GM18526 (cell line): ENCODE data around the gene SEMA3D.

Experiments
- POLR2A ChIP-seq: IDR thresholded peaks from 3 replicates; pipeline ENCODE4 v1.6.1; 2011; ENCODE audit not compliant: insufficient read length; ENCODE audit errors: extremely low read depth

The SEMA3D gene

DNA sequence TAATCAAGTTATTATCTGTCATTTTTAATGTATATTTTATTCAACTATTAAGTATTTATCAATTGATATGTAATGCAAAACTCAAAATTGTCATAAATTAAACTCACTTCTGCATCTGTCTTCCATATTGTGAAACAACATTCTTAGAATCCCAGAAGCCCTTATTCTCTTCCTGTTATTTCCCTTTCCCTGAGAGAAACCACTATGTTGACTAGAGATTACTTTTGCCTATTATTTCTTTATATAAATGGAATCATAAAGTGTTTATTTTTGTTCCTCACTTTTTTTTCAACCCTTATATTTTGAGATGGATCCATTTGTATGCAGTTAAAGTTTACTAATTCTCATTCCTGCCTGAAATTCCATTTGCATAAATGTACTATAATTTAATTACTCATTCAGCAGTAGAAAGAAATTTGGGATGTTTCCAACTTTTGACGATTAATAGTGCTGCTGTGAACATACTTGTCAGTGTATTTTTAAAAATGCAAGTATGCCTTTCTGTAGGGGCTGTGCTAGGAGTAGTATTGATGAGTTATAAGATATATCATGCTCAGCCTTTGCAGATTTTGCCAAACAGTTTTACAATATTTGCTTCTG, 211.2 kb downstream of the SEMA3D start:
- TF ChIP-seq POLR2A, result no peak

- no peak for TF ChIP-seq POLR2A
Observed at GRCh38 chr7:84971360-84971759, 215.5 kb downstream of the SEMA3D start.

DNA sequence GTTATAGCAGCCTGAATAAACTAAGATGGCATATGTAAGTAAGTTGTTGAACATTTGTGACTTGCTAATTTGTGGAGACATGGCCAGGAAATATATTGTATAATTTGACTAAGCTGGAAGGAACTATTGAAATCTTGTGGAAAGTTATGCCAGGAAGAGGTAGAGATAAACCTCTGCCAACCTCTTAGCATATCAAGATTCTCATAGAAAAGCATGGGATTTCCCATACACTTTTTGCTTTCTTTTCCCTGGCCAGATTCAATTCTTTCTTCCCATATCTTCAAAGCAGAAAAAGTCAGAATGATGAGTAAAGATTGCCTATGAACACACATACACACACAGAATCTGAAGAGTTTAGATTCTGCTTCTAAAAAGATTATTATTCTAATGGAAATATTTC, 216.2 kb downstream of the SEMA3D start:
- no peak for TF ChIP-seq POLR2A

GRCh38 chr7:84953234-84953633, 233.6 kb downstream of the SEMA3D start:
- no peak for TF ChIP-seq POLR2A

GRCh38 chr7:84950836-84951235, 236.0 kb downstream of the SEMA3D start:
- TF ChIP-seq POLR2A, result no peak

DNA sequence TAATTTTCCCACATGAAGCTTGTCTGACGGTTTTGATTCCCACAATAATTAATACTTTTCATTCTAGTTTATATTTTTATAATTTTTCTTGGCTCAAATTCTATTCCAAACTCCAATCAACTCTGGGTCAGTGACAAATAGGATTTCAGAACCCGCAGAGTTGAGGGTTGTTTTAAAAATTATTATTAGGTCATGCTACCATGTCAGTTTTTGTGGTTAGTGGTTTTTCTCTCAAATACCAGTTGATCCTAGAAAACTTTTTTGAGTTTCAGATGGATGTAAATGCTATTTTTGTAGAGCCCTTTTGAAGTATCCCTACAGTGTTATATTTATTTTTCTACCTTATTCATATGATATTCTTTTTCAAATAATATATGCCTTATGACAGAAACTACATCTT, 237.4 kb downstream of the SEMA3D start:
- no peak for TF ChIP-seq POLR2A

DNA sequence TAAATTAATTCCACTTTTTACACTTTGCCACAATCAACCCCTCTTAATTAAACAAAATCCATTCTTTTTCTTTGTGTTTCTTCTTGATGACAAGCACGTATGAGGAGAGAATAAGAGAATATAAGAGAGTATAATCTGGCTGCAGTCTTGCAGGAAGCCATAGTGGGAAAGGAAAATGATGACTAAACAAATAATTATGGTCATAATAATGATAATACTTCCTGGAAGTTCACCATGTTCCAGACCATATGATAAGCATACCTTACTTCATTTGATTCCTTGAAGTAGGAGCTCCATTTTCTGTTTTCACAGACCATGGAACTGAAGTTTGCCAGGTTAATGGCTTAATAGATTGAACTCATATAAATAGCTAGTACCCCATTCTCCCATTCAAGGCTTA, 237.8 kb downstream of the SEMA3D start:
- TF ChIP-seq POLR2A, result no peak

DNA sequence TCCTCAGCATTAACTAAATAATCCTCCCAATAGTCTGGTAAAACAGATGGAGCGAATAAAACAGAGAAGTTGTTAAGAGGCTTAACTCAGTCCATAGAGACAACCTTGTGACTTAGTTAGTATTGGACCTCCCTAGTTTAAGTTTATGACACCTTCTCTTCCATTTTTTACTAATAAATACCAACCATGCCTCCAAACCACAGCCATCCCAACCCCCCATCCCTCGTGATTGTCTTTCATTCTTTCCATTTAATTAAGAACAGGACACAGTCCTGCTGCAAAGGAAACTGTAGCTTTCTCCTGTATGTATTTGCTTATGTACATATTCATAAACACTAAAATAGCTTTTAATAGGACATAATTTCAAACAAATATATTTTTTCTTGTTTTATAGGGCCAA, 238.2 kb downstream of the SEMA3D start:
- no peak for TF ChIP-seq POLR2A

GRCh38 chr7:84946549-84946948, 240.3 kb downstream of the SEMA3D start:
- no peak for TF ChIP-seq POLR2A
